Glomerular endothelial cell (primary cell): Measurements from ENCODE around the gene SCN4B. TPM values are rescaled to one million over a fixed set of nuclear protein-coding genes. Genes with fewer than 3 reads are reported as not detected.

Source experiments
- DNase-seq: peaks from one replicate; pipeline ENCODE4 v3.0.0-alpha.2; 2011; ENCODE audit warnings: low read depth, low spot score; ENCODE audit errors: extremely low read depth
- total RNA-seq: library from RNA; depleted of rRNA; stranded (reverse); fragments of >200 nt; gene quantifications from 2 replicates; pipeline ENCODE4 v1.2.3, GENCODE V29; 2015

The SCN4B gene
- total RNA-seq, 1 donor from 2014 or later = 0.23 TPM

GRCh38 chr11:118135051-118135795, 17.4 kb downstream of the SCN4B start:
- DNase-seq = no peak

DNA sequence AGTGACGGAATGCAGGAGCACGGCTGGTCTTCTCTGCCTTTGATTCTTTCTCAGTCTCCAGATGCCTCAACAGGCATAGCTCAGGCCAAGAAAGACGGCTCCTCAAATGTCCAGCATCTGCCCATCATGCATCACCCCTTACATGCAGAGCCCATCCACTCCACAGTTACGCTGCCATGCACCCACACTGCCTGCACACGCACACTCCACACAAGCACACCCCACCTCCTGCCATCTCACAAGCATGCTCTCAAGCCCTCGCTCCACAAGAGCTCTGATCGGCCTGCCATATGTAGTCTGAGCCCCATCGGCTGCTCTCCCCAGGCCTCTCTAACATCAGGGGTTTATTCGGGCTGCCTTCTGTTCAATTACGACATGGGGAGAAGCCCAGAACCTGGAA, 18.8 kb downstream of the SCN4B start:
- DNase-seq = no peak

DNA sequence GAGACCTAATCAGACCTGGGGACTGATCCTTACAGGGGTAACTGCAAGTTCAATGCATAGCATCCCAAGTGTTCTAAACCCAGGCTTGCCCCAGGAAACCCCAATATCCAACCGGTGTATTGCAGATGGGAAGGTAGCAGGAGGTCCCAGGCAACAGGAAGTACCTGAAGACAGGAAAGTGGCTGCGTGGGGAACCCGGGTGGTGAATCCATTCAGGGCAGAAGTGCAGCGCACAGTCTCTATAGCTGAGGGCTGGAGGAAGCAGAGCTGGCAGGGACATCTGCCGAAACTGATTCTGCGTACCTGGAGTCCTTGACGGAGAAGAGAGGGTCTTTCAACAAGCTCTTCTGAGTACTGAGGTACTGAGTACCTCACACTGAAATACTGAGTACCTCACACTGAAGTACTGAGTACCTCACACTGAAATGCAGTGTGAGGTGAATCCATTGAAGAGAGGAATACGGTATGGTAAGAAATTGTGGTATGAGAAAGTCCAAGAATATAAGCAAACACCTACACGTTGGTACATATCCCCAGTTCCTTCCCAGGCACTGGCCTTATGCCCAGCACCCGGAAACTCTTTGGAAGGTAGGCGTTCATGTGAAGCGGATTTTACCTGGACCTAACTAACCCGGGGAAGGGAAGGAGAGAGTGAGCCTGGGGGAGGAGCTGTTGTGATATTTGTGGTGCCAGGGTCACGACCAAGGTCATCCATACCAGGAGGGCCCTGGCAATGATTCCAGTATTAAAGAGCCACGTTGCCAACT, 20.1 kb downstream of the SCN4B start:
- DNase-seq = no peak

DNA sequence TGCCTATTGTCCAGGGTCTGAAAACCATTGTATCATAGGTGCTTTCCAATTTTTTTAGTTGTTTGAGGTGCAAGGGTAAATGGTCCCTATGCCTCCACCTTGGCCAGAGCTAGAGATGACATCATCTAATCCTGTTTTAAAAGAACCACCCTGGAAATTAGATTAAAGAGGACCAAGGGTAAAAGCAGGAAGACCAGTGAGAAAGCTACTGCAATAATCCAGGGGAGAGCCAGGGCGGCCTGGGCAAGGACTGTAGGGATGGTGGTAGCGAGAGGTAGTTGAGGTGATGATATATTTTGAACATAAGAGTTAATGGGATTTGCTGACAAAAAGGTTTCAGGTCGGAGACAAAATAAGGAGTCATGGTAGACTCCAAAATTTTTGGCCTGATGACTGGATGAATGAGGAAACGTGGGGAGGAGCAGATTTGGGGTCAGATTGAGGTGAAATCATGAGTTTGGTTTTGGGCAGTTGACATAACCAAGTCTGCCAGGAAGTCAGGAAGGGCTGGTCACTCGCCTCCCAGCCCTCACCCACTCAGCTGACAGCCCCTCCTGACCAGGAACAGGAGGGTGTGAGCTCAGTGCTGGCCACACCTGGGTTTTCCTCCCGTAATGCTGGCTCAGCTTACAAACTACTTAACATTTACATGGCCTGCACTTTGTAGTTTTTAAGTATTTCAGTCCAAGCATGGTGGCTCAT, 23.0 kb downstream of the SCN4B start:
- no peak for DNase-seq

DNA sequence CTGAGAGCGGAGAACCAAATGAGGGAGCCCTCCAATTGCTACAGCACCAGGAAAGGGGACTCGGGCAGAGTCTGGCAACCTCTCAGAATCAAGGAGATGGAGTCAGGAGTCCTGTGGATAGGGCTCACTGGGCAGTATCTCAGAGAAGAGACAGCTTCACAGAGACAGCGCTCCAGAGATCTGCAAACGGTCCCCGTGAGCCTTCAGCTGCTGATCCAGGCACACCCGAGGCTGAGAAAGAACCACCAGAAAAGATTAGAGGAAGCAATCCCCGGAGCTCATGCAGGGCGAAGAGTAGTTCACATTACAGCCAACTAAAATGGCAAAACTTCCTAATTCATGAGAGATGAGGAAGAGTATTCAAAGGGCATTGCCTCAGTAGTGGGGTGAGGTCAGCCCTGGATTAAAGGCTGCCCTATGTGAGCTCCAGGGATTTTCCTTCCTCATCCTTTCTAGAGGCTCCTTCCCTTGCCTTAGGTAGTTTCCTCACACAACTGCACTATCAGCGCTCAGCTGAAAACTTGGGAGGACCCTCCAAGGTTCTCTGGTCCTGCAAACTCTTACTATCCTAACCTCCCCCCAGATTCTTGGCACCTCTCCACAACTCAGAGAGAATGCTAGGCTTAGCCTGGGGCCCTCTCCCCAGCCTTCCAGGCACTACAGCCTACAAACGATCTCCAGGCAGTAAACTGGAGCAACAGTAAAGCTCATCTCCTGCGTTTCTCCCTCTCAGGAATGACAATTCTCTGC, 23.7 kb downstream of the SCN4B start:
- no peak for DNase-seq

DNA sequence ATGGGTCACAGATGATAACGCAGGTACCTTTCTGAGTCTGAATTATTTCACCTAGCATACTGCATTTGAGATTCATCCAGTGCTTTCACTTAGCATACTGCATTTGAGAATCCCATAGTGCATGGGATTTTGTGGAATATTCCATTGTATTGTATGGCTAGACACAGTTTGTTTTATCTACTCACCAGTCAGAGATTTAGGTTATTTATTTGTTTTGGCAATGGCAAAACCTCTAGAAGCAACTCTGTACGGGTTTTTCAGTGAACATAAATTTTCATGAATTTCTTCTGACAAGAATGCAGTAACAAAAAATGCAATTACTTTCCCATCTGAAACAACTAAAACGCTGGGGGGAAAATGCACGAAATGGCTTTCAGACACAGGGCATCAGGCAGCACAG, 24.3 kb downstream of the SCN4B start:
- DNase-seq = no peak

DNA sequence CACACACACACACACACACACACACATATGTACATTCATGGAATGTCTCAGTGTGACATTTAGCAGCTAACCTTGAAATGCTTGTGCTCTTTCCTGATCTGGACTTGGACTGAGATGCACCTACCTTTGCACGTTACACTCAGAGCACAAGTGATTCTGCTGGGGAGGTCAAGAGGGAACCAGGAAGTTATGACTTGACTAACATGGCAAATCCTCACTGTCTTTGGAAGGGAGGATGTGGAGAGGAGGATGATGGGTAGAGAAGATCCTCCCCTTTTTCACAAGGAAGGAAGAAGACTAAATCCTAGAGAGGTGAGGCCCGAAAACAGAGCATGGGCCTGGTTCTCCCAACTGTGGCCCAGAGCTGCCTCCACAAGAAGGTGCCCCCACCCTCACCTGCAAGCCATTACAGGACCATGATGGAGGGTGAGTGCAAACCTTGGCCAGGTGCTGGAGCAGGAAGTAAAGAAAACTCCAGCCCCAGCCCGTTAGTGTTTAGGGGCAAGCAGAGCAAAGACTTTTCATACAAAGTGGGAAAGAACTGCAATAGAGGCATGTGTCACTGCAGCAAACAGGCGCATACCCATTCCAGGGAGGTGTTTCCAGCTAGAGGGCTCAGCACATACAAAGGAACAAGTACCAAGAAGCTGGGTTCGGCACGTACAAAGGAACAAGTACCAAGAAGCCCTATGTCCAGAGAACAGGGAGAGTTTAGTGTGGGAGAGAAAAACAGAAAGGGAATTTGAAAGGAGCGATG, 26.4 kb downstream of the SCN4B start:
- DNase-seq = no peak

DNA sequence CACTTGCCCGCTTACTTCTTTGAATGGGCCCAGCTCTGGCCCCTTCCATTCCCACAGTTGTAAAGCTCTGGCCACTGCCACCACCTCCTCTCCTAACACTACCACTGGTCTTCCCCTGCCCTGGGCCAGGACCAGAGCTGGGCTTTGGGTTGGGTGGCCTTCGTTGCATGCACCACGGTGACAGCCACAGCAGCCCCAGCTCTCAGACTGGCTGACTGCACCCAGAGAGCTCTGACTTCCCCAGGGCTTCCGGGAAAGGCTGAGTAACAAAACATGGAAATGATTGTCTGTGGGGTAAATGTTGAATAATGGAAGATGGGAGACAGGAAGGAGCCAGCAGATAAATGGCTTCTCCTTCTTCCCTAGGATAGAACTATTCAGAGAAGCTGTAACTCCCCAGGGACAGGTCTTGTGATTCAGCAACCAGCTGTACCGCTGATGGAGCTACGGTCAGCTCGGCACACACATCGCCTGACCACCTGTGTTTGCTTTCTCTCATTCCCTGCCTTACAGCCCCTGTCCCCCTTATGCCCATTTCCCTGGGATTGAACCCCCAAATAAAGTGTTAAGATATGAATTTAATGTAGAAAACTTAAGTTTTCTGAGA, 27.6 kb downstream of the SCN4B start:
- DNase-seq = no peak

DNA sequence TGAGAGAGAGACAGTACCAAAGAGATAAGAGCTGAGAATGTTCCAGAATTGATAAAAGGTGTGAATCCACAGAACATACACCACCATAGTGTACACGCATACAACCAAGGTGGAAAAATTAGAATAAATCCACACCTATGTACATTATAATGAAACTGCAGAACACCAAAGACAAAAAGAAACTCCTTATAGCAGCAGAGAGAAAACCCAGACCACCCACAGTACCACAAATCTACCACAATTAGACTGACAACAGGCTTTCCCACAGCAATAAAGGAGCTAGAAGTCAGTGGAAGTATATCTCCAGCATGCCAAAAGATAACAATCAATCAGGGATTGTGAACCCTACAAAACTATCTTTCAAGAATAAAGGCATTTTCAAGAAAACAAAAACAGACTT, 31.8 kb downstream of the SCN4B start:
- DNase-seq = no peak

GRCh38 chr11:118117790-118118601, 34.6 kb downstream of the SCN4B start:
- no peak for DNase-seq

- no peak for DNase-seq
These were observed 37.6 kb downstream of the SCN4B start for GRCh38 chr11:118115048-118115447.

DNA sequence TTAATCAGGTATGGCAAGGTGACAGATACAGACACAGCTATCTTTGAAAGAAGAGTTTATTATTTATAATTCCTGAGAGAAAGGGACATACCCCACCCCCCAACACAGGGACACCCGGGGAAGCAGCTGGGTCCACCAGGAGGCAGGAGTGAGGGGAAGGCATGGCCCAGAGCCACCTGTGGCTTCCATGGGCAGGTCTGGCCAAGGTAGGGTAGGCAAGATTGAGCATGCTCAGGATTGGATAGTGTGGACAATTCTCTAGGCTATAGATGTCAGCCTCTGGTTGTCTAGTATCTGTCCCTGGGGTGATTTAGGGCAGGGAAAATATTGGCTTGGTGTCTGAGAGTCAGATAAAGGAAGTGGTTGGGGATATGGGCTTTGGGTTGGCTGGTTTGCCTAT, 38.4 kb downstream of the SCN4B start:
- DNase-seq = no peak

GRCh38 chr11:118112711-118113430, 39.8 kb downstream of the SCN4B start:
- DNase-seq = no peak

DNA sequence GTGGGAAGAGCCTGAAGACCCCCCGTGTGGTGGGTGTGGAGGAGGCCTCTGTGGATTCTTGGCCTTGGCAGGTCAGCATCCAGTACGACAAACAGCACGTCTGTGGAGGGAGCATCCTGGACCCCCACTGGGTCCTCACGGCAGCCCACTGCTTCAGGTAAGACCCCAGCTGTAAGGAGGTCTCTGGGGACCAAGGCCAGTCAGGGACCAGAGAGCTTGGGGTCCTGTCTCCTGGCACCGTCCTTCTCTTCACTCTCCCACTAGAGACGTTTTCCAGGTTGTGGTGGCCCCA, 40.9 kb downstream of the SCN4B start:
- DNase-seq = no peak

DNA sequence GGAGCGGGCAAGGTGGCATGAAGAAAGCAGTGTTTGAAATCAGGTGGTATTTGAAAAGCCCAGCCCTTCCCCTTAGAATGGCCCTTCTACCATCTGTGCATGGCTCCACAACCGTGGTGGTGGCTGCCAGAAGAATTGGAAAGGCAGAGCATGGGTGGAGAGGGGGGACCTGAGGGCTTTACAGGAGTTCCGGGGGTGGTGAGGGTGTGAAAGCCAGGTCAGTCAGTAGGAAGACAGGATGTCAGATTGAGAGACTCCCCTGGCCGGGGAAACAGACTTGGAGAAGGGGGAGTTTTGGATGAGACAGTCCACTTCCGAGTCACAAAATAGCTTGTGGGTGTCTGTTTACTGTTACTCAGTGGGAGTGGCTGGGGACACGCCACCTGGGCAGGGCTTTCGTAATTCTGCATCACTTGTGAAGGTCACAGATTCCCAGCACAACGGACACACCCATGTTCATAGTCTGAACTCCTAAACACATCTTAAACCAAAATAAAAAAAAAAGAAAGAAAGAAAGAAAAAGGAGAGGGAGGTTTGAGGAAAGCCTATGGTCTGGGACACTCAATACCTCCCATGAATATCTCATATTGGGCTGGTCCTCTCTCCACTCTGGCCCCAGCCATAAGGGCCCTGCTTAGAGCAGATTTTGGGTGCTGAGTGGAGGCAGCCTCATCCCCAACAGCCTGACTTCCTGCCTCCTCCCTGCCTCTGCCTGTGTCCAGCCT, 41.4 kb downstream of the SCN4B start:
- no peak for DNase-seq

DNA sequence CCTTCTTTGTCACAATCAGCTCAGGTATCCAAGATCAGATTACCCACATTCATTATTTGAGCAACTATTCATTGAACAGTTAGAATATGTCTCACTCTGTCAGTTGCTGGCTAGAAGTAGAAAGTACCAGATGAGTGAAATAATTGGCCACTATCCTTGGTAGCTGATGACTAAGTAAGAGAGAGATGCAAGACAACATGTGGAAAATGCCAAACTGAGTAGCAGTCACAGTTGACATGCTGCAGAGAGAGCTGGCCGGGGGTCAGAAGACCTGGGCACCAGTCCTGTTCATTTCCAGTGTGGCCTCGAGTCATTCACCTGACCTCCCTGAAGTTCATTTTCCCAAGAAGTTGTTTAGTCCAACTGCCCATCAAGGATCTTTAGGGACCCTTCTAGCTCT, 43.4 kb downstream of the SCN4B start:
- no peak for DNase-seq

- no peak for DNase-seq
These were observed 44.1 kb downstream of the SCN4B start for GRCh38 chr11:118108513-118108912.

DNA sequence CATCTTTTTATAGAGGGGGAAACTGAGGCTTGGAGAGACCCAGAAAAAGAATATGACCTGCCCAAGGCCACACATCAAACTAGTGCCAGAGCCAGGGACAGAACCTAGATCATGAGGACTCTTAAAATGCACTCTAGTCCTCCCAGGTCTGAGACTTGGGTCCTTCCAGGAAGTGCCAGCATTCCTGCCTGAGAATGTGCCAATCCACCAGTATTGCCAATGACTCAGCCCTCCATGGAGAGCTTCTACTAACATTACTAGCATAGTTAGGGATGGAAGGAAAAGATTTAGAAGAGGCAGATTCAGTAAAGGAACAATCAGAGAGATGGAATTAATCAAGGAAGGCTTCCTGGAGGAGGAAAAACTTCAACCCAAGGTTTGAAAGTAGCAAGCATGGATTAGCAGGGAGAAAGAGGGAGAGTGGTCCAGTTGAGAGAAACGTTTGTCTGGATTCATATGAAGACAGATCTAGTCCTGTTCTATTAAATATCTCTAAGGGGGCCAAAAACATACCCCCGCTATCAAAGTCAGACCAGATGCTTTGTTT, 45.8 kb downstream of the SCN4B start:
- DNase-seq = no peak
